ENCODE results near the gene VTN.

The VTN gene

GRCh38 chr17:28368915-28369683 is 1.0 kb downstream of the VTN start:
- DNase-seq (ENCODE audit: low read depth in 2 of 2) = no peak

- DNase-seq (ENCODE audit: low read depth in 2 of 2) = no peak
These were observed 1.7 kb downstream of the VTN start for GRCh38 chr17:28368306-28368831.

GRCh38 chr17:28367641-28368305 is 2.3 kb downstream of the VTN start:
- DNase-seq (ENCODE audit: low read depth in 2 of 2) = no peak

GRCh38 chr17:28366605-28367004 is 3.5 kb downstream of the VTN start:
- no peak for DNase-seq (ENCODE audit: low read depth in 2 of 2)

- DNase-seq (ENCODE audit: low read depth in 2 of 2) = no peak
These were observed 4.6 kb downstream of the VTN start for GRCh38 chr17:28365487-28365886.

GRCh38 chr17:28364665-28365363 is 5.3 kb downstream of the VTN start, which contains the start of gene SEBOX:
Gene SEBOX, minus strand, starts transcription at chr17:28365199. Its CDS starts 48 bp downstream, at chr17:28365151.
- no peak for DNase-seq (ENCODE audit: low read depth in 2 of 2)

GRCh38 chr17:28363776-28364650 is 6.1 kb downstream of the VTN start:
- no peak for DNase-seq (ENCODE audit: low read depth in 2 of 2)

GRCh38 chr17:28363186-28363585 is 6.9 kb downstream of the VTN start:
- DNase-seq (ENCODE audit: low read depth in 2 of 2) = no peak

- no peak for DNase-seq (ENCODE audit: low read depth in 2 of 2)
These were observed 12.3 kb downstream of the VTN start for GRCh38 chr17:28357901-28358197.

- peak; percentile 86 to 88 for DNase-seq (ENCODE audit: low read depth in 2 of 2)
These were observed 12.8 kb downstream of the VTN start, which contains the start of gene POLDIP2 for GRCh38 chr17:28357061-28357900. Gene POLDIP2, minus strand, starts transcription at chr17:28357527. Its CDS starts 79 bp downstream, at chr17:28357448.

- DNase-seq (ENCODE audit: low read depth in 2 of 2) = no peak
These were observed 19.8 kb downstream of the VTN start for GRCh38 chr17:28350271-28350670.

GRCh38 chr17:28348979-28349378 is 21.1 kb downstream of the VTN start:
- no peak for DNase-seq (ENCODE audit: low read depth in 2 of 2)

- peak; percentile 61 to 70 for DNase-seq (ENCODE audit: low read depth in 2 of 2)
These were observed 22.7 kb downstream of the VTN start for GRCh38 chr17:28347261-28347891.

- DNase-seq (ENCODE audit: low read depth in 2 of 2) = no peak
These were observed 23.3 kb downstream of the VTN start for GRCh38 chr17:28346746-28347246.

GRCh38 chr17:28346199-28346580 is 23.9 kb downstream of the VTN start:
- DNase-seq (ENCODE audit: low read depth in 2 of 2) = no peak

GRCh38 chr17:28345419-28346198 is 24.5 kb downstream of the VTN start:
- DNase-seq (ENCODE audit: low read depth in 2 of 2) = no peak

GRCh38 chr17:28344435-28344901 is 25.6 kb downstream of the VTN start:
- DNase-seq (ENCODE audit: low read depth in 2 of 2) = no peak

- DNase-seq (ENCODE audit: low read depth in 2 of 2) = no peak
These were observed 26.1 kb downstream of the VTN start for GRCh38 chr17:28344011-28344410.

- no peak for DNase-seq (ENCODE audit: low read depth in 2 of 2)
These were observed 26.6 kb downstream of the VTN start for GRCh38 chr17:28343491-28343932.
